Measurements from ENCODE around the gene CCL1. TPM values are rescaled to one million over a fixed set of nuclear protein-coding genes. Genes with fewer than 3 reads are reported as not detected.

The CCL1 gene
- polyA plus RNA-seq, 1 of the 3 experiments (the other 2 are of a cell fraction): not detected

- TF ChIP-seq ZBTB33 (IDR thresholded peaks at IDR 0.05; ENCODE audit: borderline replicate concordance, low read depth): no peak
Measured at GRCh38 chr17:34354637-34355036, 8.4 kb downstream of the CCL1 start (continued).

GRCh38 chr17:34352191-34352590, 10.8 kb downstream of the CCL1 start:
- Histone ChIP-seq H3F3A (replicated peaks; ENCODE audit: insufficient read depth) (no peaks in the 10 kb centered on the region), H3K79me2 (ENCODE audit: insufficient read depth) (no peaks in the 10 kb centered on the region), H3K9me3 (no peaks in the 10 kb centered on the region), H3K4me2 (no peak overlapping the region), H4K20me1 (ENCODE audit: insufficient read depth) (no peaks in the 10 kb centered on the region), H3K27ac (ENCODE audit: low read depth in 2 of 2, low read length in 1 of 2) (no peak overlapping the region), H3K9me2 (no peaks in the 10 kb centered on the region), H3K27me3 (ENCODE audit: insufficient read depth) (no peaks in the 10 kb centered on the region), H3K36me3 (replicated peaks in 1 of 2; ENCODE audit: control insufficient read depth in 1 of 2, insufficient read depth in 2 of 2, low read length in 1 of 2) (no peaks in the 10 kb centered on the region), H2AFZ (ENCODE audit: low read depth) (no peak overlapping the region), H3K4me3 (ENCODE audit: low read depth in 2 of 2, low read length in 1 of 2) (no peak overlapping the region), H3K4me1 (ENCODE audit: control insufficient read depth in 1 of 2, insufficient read depth in 2 of 2, low read depth in 1 of 2, low read length in 1 of 2) (no peaks in the 10 kb centered on the region), H3K9ac (no peak overlapping the region)
- ChIA-PET CTCF (interaction anchor here (1.8 to 2.4 kb wide), 2 partner anchors 9 to 152 kb away, joined by 7 to 14 read pairs; no protein-coding TSS in a partner anchor), POLR2A (no interaction called here)
- TF ChIP-seq NRF1 (IDR thresholded peaks at IDR 0.05; ENCODE audit: low read depth, low read length) (no peak), USF2 (IDR thresholded peaks at IDR 0.05; ENCODE audit: borderline replicate concordance, low read depth, low read length) (no peak), GATA2 (CRISPR knock-in tag; IDR thresholded peaks at IDR 0.05) (no peak), MEF2A (IDR thresholded peaks at IDR 0.05; ENCODE audit: borderline replicate concordance, low read depth) (no peak), SMC3 (IDR thresholded peaks at IDR 0.05; ENCODE audit: low read depth, low read length) (no peak), TEAD4 (IDR thresholded peaks at IDR 0.05; ENCODE audit: borderline replicate concordance, insufficient read depth) (no peak)
- DNase-seq: no peak

- DNase-seq: no peak
- ChIA-PET CTCF (interaction anchor here (1.1 to 5.1 kb wide), 3 partner anchors 10 to 151 kb away, joined by 3 to 48 read pairs (median 11); partner anchors contain the start of gene CCL1), POLR2A (no interaction called here)
- Histone ChIP-seq H3K9me2 (no peaks in the 10 kb centered on the region), H3K4me3 (ENCODE audit: low read depth in 2 of 2, low read length in 1 of 2) (no peak overlapping the region), H4K20me1 (ENCODE audit: insufficient read depth) (no peaks in the 10 kb centered on the region), H3K79me2 (ENCODE audit: insufficient read depth) (no peaks in the 10 kb centered on the region), H3K9me3 (no peaks in the 10 kb centered on the region), H3K36me3 (replicated peaks in 1 of 2; ENCODE audit: control insufficient read depth in 1 of 2, insufficient read depth in 2 of 2, low read length in 1 of 2) (no peaks in the 10 kb centered on the region), H3K4me2 (no peak overlapping the region), H3K4me1 (ENCODE audit: control insufficient read depth in 1 of 2, insufficient read depth in 2 of 2, low read depth in 1 of 2, low read length in 1 of 2) (no peaks in the 10 kb centered on the region), H3K9ac (no peak overlapping the region), H3K27me3 (ENCODE audit: insufficient read depth) (no peaks in the 10 kb centered on the region), H3F3A (replicated peaks; ENCODE audit: insufficient read depth) (no peaks in the 10 kb centered on the region), H2AFZ (ENCODE audit: low read depth) (no peak overlapping the region), H3K27ac (ENCODE audit: low read depth in 2 of 2, low read length in 1 of 2) (no peak overlapping the region)
- 18% methylated on average over 1 of the region's 1 CpG for WGBS (ENCODE audit: low lambda C conversion rate)
- TF ChIP-seq NRF1 (IDR thresholded peaks at IDR 0.05; ENCODE audit: low read depth, low read length) (no peak), GABPA (IDR thresholded peaks at IDR 0.05; ENCODE audit: low read depth) (no peak), TCF12 (IDR thresholded peaks at IDR 0.05) (no peak), ZBTB33 (IDR thresholded peaks at IDR 0.05; ENCODE audit: borderline replicate concordance, low read depth) (no peak), USF1 (IDR thresholded peaks at IDR 0.05; ENCODE audit: borderline replicate concordance, low read depth) (no peak), MEF2A (IDR thresholded peaks at IDR 0.05; ENCODE audit: borderline replicate concordance, low read depth) (no peak), IRF3 (IDR thresholded peaks at IDR 0.05; ENCODE audit: low read depth, low read length) (no peak), GATA2 (CRISPR knock-in tag; IDR thresholded peaks at IDR 0.05) (no peak), RXRA (IDR thresholded peaks at IDR 0.05; ENCODE audit: borderline replicate concordance, low read depth) (no peak), EP300 (IDR thresholded peaks at IDR 0.05; ENCODE audit: borderline replicate concordance in 1 of 2, low read depth in 1 of 2, low read length in 1 of 2) (no peak), CHD2 (IDR thresholded peaks at IDR 0.05; ENCODE audit: low read length, partially characterized antibody) (no peak), NFIC (IDR thresholded peaks at IDR 0.05; ENCODE audit: borderline replicate concordance) (no peak), YY1 (IDR thresholded peaks at IDR 0.05; ENCODE audit: low read depth) (no peak)
Measured at GRCh38 chr17:34351096-34351495, 11.9 kb downstream of the CCL1 start.

All from SK-N-SH (cell line).